ENCODE data around the gene KLK3.

DNA sequence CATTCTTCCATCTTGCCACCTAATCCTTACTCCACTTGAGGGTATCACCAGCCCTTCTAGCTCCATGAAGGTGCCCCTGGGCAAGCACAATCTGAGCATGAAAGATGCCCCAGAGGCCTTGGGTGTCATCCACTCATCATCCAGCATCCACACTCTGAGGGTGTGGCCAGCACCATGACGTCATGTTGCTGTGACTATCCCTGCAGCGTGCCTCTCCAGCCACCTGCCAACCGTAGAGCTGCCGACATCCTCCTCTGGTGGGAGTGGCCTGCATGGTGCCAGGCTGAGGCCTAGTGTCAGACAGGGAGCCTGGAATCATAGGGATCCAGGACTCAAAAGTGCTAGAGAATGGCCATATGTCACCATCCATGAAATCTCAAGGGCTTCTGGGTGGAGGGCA is 3.1 kb upstream of the KLK3 start:
- TF ChIP-seq, protein P1, sequence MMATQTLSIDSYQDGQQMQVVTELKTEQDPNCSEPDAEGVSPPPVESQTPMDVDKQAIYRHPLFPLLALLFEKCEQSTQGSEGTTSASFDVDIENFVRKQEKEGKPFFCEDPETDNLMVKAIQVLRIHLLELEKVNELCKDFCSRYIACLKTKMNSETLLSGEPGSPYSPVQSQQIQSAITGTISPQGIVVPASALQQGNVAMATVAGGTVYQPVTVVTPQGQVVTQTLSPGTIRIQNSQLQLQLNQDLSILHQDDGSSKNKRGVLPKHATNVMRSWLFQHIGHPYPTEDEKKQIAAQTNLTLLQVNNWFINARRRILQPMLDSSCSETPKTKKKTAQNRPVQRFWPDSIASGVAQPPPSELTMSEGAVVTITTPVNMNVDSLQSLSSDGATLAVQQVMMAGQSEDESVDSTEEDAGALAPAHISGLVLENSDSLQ (IDR thresholded peaks at IDR 0.05) = no peak
- TF ChIP-seq ZNF384 (IDR thresholded peaks at IDR 0.05) (no peak), TARDBP (IDR thresholded peaks at IDR 0.05) (no peak), FOXA1 (IDR thresholded peaks at IDR 0.05) (no peak)
